GM18858 (cell line): ENCODE results near the gene ACAD10.
"Not testable (repeated sequence)": the region's sequence is repeated elsewhere in the genome, so short reads cannot be mapped to it uniquely, and the experiment has no call there.

Experiments
- ATAC-seq: cut with Tn5 transposase; IDR thresholded peaks from one replicate; pipeline ENCODE4 v1.9.1; 2021; ENCODE audit not compliant: unreplicated experiment

ACAD10 gene

GRCh38 chr12:111686574-111687105, 787 bp downstream of the ACAD10 start:
- no peak for ATAC-seq

GRCh38 chr12:111687255-111687654, 1.4 kb downstream of the ACAD10 start:
- no peak for ATAC-seq

GRCh38 chr12:111687952-111688351, 2.1 kb downstream of the ACAD10 start:
- no peak for ATAC-seq

- no peak for ATAC-seq
These were observed 5.4 kb downstream of the ACAD10 start for GRCh38 chr12:111691262-111691661.

- ATAC-seq = no peak
These were observed 6.8 kb downstream of the ACAD10 start for GRCh38 chr12:111692575-111693210.

GRCh38 chr12:111693818-111694217, 8.0 kb downstream of the ACAD10 start:
- no peak for ATAC-seq

GRCh38 chr12:111699962-111700361, 14.1 kb downstream of the ACAD10 start:
- no peak for ATAC-seq

- no peak for ATAC-seq
These were observed 19.8 kb downstream of the ACAD10 start for GRCh38 chr12:111705672-111706071.

- ATAC-seq = no peak
These were observed 20.3 kb downstream of the ACAD10 start for GRCh38 chr12:111706145-111706544.

- no peak for ATAC-seq
These were observed 29.4 kb downstream of the ACAD10 start for GRCh38 chr12:111715279-111715678.

- not testable (repeated sequence) for ATAC-seq
These were observed 33.5 kb downstream of the ACAD10 start for GRCh38 chr12:111719316-111719715.

GRCh38 chr12:111720457-111720856, 34.6 kb downstream of the ACAD10 start:
- no peak for ATAC-seq

GRCh38 chr12:111723646-111724360, 38.0 kb downstream of the ACAD10 start:
- ATAC-seq = not testable (repeated sequence)

GRCh38 chr12:111728795-111729194, 42.9 kb downstream of the ACAD10 start:
- no peak for ATAC-seq

GRCh38 chr12:111730420-111730819, 44.6 kb downstream of the ACAD10 start:
- ATAC-seq = no peak

- no peak for ATAC-seq
These were observed 46.9 kb downstream of the ACAD10 start for GRCh38 chr12:111732786-111733185.

- ATAC-seq = no peak
These were observed 47.6 kb downstream of the ACAD10 start for GRCh38 chr12:111733340-111733915.

- not testable (repeated sequence) for ATAC-seq
These were observed 53.7 kb downstream of the ACAD10 start for GRCh38 chr12:111739524-111739923.

GRCh38 chr12:111741235-111741812, 55.5 kb downstream of the ACAD10 start:
- ATAC-seq = no peak

- ATAC-seq = no peak
These were observed 59.4 kb downstream of the ACAD10 start for GRCh38 chr12:111745211-111745610.

- no peak for ATAC-seq
These were observed 61.5 kb downstream of the ACAD10 start for GRCh38 chr12:111747333-111747732.
